ENCODE results near the gene KIF5A.
A peak's percentile ranks its signal among the peaks of the same experiment; 100 is the strongest.

Gene KIF5A

DNA sequence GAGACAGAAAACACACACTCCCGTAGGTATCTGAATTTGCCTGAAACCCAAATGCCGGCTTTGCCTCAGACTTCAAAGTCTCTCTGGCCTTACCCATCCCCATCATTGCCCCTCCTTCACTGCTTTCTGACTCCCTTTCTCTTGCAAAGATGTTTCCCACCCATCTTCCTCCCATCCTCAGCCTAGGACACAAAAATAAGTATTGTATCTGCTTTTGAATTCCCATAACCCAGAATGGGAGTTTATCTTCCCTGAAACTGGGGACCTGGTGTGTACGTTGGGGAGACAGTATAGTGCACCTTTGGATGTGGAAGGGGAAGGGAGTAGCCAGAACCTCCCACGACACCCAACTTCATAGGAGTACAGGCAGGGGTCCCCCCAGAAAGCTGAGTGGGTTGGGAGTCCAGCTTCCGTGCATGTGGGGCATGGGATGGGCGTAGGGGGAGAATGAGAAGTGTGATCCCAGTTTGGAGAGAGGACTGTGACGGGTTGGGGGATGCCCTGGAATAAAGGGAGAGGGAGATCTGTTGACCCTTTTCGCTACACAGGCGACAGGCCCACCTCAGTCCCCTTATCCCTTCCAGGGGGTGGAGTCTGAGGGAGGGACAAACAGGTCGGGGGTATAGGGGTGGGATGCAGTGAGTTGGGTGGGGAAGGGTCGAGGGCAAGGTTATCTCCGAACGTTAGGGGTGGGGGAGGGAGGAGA lies 488 bp upstream of the KIF5A start:
- Histone ChIP-seq H3K79me2 (ENCODE audit: insufficient read depth, low read length) (0 out of 2 replicates have a peak, but pooled peaks cover 10% of the 10 kb centered on the region), H3K9ac (ENCODE audit: low read length) (peak overlapping the region; percentile 27; the same call in 1 of the 2 replicates), H3K4me3 (ENCODE audit: low read depth, low read length, poor library complexity, severe bottlenecking) (peak overlapping the region; percentile 57), H3K27ac (ENCODE audit: low read depth, low read length, poor library complexity, severe bottlenecking) (no peak overlapping the region), H4K20me1 (ENCODE audit: insufficient read depth, low read length) (no peaks in the 10 kb centered on the region), H2AFZ (ENCODE audit: low read length) (no peak overlapping the region), H3F3A (ENCODE audit: insufficient read depth, low read length) (no peaks in the 10 kb centered on the region), H3K27me3 (ENCODE audit: insufficient read depth, low read length) (no peaks in the 10 kb centered on the region), H3K4me2 (ENCODE audit: low read length) (peak overlapping the region; percentile 67), H3K4me1 (ENCODE audit: insufficient read depth, low read length, severe bottlenecking) (peaks cover 44% of the 10 kb centered on the region), H3K9me2 (ENCODE audit: low read depth, low read length) (no peaks in the 10 kb centered on the region), H3K36me3 (ENCODE audit: insufficient read depth, low read length) (peaks cover 13% of the 10 kb centered on the region; the same call in 1 of the 2 replicates), H3K9me3 (ENCODE audit: low read length) (no peaks in the 10 kb centered on the region)
- TF ChIP-seq, protein P1, sequence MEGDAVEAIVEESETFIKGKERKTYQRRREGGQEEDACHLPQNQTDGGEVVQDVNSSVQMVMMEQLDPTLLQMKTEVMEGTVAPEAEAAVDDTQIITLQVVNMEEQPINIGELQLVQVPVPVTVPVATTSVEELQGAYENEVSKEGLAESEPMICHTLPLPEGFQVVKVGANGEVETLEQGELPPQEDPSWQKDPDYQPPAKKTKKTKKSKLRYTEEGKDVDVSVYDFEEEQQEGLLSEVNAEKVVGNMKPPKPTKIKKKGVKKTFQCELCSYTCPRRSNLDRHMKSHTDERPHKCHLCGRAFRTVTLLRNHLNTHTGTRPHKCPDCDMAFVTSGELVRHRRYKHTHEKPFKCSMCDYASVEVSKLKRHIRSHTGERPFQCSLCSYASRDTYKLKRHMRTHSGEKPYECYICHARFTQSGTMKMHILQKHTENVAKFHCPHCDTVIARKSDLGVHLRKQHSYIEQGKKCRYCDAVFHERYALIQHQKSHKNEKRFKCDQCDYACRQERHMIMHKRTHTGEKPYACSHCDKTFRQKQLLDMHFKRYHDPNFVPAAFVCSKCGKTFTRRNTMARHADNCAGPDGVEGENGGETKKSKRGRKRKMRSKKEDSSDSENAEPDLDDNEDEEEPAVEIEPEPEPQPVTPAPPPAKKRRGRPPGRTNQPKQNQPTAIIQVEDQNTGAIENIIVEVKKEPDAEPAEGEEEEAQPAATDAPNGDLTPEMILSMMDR (IDR thresholded peaks at IDR 0.05; ENCODE audit: low read length) = no peak
- TF ChIP-seq EZH2 (IDR thresholded peaks at IDR 0.05; ENCODE audit: borderline replicate concordance, low read length) = no peak

DNA sequence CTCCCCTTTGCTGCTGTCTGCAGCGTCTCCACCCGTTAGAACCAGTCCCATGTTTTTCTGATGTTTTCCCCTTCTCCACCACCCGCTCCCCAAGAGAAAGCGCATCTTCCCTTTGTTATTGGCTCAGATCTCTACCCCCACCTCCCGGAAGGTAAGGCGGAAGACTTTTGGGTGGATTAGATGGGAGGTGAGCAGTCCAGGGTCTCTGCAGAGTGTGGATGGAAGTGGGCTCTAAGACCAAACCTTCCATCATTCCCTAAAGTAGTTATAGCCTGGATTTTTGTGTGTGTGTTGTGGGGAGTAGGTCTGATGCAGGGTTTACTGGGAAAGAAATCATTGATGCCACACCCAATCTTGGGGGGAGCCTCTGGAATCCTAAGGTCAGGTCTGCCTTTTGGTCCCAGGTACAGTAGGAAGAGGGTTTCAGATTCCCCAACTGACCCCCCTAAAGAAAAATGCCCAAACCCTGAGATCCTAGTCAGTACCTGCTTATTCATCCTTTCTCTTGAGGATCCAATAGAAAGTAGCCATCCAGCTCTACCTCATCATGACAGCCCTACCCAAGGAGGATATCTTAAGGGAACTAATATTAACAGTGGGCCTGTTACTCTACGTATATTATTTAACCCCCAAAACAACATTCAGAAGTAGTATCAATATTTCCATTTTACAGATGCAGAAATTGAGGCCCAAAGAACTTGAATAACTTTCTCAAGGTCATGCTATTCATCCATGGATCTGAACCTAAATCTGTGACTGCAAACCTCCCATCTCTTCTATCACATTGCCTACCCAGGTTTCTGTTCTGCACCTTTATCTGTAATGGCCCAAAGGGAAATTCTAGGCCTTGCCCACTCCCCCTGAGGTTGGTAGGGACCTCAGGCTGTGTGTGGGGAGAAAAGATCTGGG lies 1.1 kb downstream of the KIF5A start:
- H3K9ac ChIP-seq (ENCODE audit: low read length) = no peak overlapping the region
- H3K4me1 ChIP-seq (ENCODE audit: insufficient read depth, low read length, severe bottlenecking) = peaks cover 31% of the 10 kb centered on the region
- no peaks in the 10 kb centered on the region for H3K9me2 ChIP-seq (ENCODE audit: low read depth, low read length)
- no peak overlapping the region for H3K27ac ChIP-seq (ENCODE audit: low read depth, low read length, poor library complexity, severe bottlenecking)
- H2AFZ ChIP-seq (ENCODE audit: low read length) = no peak overlapping the region
- H4K20me1 ChIP-seq (ENCODE audit: insufficient read depth, low read length) = no peaks in the 10 kb centered on the region
- H3K36me3 ChIP-seq (ENCODE audit: insufficient read depth, low read length) = 0 out of 2 replicates have a peak, but pooled peaks cover under 1% of the 10 kb centered on the region
- no peak overlapping the region for H3K4me2 ChIP-seq (ENCODE audit: low read length)
- H3K9me3 ChIP-seq (ENCODE audit: low read length) = no peaks in the 10 kb centered on the region
- H3K4me3 ChIP-seq (ENCODE audit: low read depth, low read length, poor library complexity, severe bottlenecking) = no peak overlapping the region
- 0 out of 2 replicates have a peak, but pooled peaks cover 4% of the 10 kb centered on the region for H3K79me2 ChIP-seq (ENCODE audit: insufficient read depth, low read length)
- no peaks in the 10 kb centered on the region for H3F3A ChIP-seq (ENCODE audit: insufficient read depth, low read length)
- TF ChIP-seq, protein P1 (IDR thresholded peaks at IDR 0.05; ENCODE audit: low read length) = no peak
- H3K27me3 ChIP-seq (ENCODE audit: insufficient read depth, low read length) = no peaks in the 10 kb centered on the region

DNA sequence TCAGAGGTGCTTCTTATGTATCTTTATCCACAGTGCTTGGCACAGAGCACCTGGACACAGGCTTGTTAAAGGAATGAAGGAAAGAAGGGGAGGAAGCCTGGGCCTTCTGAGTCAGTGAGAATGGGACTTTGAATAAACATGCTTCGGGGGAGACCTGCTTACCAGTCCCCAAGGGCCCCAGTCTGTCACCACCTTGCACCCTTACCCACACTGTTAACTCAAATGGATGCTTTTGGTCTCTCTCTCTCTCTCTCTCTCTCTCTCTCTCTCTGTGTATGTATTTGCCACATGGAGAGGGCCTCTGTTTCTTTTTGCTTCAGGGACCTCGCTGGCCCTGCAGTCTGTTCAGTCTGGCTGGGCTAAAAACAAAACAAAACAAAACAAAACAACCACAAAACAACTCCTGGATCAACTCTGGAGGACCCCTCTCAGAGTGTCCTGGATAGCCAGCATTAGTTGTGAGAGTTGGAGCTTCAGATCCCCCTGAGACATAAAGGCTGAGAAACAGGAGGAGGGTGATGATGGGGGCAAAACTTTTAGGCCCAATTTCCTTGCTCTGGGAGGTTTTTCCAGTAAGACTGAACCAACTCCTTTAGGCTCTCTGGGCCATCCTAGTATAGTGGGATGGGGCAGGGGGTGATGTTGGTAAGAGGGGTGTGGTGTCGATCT lies 1.9 kb downstream of the KIF5A start:
- H4K20me1 ChIP-seq (ENCODE audit: insufficient read depth, low read length) = no peaks in the 10 kb centered on the region
- no peaks in the 10 kb centered on the region for H3K27me3 ChIP-seq (ENCODE audit: insufficient read depth, low read length)
- no peak overlapping the region for H2AFZ ChIP-seq (ENCODE audit: low read length)
- H3K9ac ChIP-seq (ENCODE audit: low read length) = no peak overlapping the region
- H3K36me3 ChIP-seq (ENCODE audit: insufficient read depth, low read length) = no peaks in the 10 kb centered on the region
- TF ChIP-seq, protein P1 (IDR thresholded peaks at IDR 0.05; ENCODE audit: low read length) = no peak
- no peak for TF ChIP-seq EZH2 (IDR thresholded peaks at IDR 0.05; ENCODE audit: borderline replicate concordance, low read length)
- H3K9me3 ChIP-seq (ENCODE audit: low read length) = no peaks in the 10 kb centered on the region
- no peak overlapping the region for H3K4me3 ChIP-seq (ENCODE audit: low read depth, low read length, poor library complexity, severe bottlenecking)
- H3K27ac ChIP-seq (ENCODE audit: low read depth, low read length, poor library complexity, severe bottlenecking) = no peak overlapping the region
- H3K4me1 ChIP-seq (ENCODE audit: insufficient read depth, low read length, severe bottlenecking) = peaks cover 24% of the 10 kb centered on the region
- H3K4me2 ChIP-seq (ENCODE audit: low read length) = no peak overlapping the region
- no peaks in the 10 kb centered on the region for H3K79me2 ChIP-seq (ENCODE audit: insufficient read depth, low read length)
- H3K9me2 ChIP-seq (ENCODE audit: low read depth, low read length) = no peaks in the 10 kb centered on the region
- no peaks in the 10 kb centered on the region for H3F3A ChIP-seq (ENCODE audit: insufficient read depth, low read length)

All from OCI-LY1 (cell line).